HG03342 (cell line): Measurements from ENCODE around the gene CHID1.

ENCODE experiments used
- ATAC-seq: cut with Tn5 transposase; IDR thresholded peaks from one replicate; pipeline ENCODE4 v1.9.1; 2021; ENCODE audit warnings: mild to moderate bottlenecking, moderate library complexity; ENCODE audit not compliant: unreplicated experiment

CHID1 gene

DNA sequence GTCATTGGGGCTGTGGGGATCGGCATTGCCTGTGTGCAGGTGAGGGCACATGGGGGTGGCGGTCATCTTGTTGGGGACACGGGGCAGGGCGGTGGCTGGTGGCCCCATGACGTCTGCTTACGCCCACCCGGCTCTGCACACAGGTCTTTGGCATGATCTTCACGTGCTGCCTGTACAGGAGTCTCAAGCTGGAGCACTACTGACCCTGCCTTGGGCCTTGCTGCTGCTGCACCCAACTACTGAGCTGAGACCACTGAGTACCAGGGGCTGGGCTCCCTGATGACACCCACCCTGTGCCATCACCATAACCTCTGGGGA, 72.7 kb downstream of the CHID1 start:
- no peak for ATAC-seq

DNA sequence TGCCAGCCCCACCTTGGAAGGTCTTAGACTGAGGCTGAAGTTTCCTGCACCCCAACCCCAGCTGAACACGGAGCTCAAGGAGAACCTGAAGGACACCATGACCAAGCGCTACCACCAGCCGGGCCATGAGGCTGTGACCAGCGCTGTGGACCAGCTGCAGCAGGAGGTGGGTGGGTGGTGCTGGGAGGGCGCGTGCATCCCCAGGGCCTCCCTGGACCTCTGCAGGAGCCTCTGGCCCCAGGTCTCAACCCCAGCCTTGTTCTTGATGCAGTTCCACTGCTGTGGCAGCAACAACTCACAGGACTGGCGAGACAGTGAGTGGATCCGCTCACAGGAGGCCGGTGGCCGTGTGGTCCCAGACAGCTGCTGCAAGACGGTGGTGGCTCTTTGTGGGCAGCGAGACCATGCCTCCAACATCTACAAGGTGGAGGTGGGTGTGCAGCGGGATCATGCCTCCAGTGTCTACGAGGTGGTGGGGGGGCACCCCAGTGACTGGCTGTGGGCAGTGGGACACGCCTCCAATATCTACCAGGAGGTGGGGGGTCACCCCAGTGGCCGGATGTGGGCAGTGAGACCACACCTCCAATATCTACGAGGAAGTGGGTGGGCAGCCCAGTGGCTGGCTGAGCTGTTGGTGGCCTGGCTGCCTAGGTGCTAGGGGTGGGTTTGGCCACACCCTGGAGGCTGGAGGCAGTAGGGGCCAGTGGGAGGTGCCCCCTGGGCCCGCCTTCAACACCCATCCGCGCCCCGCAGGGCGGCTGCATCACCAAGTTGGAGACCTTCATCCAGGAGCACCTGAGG, 73.2 kb downstream of the CHID1 start:
- no peak for ATAC-seq

DNA sequence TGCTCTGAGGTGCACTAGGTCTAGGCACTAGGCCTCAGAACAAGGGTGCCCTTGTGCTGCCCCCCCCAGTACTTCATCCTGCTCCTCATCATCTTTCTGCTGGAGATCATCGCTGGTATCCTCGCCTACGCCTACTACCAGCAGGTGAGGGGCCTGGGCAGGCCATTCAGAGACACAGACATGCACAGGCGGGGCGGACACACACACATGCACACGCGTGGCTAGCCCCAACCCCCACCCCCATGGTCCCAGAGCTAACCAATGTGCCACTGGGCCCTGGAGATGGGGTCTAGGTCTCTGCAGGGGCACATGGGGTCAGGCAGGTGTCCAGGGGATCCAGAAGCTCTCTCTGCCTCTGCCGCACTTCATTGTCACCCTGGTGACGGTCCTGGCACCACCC, 73.9 kb downstream of the CHID1 start:
- no peak for ATAC-seq

DNA sequence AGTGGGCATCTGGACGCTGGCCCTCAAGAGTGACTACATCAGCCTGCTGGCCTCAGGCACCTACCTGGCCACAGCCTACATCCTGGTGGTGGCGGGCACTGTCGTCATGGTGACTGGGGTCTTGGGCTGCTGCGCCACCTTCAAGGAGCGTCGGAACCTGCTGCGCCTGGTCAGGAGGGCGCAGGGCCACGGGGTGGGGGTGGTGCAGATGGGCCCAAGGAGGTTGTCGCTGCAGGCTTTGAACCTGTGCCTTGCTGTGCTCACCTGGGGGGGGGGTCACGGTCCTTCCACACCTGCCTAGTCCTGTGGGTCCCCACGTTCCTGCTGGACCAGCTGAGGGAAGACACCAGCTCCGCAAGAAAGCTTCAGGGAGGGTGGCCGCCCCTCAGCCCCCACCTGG, 74.3 kb downstream of the CHID1 start:
- ATAC-seq, result no peak

DNA sequence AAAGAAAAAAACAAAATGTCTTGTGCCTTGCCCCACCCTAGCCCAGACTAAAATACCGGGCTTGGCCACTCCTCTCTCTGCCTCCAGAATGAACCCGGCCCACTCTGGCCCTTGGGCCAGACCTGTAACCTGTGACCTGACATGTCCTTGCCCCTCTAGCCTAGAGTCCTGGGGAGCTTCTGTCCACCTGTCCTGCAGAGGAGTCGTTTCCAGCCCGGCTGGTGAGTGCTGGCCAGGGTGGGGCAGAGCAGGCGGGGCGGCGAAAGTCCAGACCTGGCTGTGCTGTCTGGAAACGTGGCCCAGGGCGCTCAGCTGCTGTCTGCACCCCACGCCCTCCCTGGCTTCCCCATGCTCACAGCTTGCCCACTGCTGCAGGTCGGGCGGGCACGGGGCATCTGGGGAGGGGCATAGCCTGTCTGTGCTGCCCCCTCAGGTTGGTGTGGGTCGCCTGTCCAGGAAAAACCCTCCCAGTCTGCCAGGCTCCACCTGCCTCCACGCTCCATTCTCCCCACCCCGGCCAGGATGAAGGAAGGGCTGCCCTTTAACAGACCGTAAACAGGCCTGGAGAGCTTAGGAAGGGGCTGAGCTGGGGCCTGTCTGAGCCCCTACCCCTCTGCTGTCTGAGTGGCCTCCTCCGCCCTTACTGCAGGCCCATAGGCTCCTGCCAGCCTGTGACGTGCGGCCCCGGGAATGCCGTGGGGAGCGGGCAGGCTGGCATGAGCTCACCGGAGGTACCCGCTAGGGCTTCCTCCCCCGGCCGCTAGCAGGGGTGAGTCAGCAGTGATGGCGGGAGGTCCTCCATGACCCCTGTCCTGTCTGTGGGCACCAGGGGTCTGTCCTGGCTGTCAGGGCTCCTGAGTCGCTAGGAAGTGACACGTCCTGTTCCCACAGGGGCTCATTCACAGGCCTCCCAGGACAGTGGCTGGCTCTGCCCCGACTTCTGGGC, 76.0 kb downstream of the CHID1 start:
- no peak for ATAC-seq

DNA sequence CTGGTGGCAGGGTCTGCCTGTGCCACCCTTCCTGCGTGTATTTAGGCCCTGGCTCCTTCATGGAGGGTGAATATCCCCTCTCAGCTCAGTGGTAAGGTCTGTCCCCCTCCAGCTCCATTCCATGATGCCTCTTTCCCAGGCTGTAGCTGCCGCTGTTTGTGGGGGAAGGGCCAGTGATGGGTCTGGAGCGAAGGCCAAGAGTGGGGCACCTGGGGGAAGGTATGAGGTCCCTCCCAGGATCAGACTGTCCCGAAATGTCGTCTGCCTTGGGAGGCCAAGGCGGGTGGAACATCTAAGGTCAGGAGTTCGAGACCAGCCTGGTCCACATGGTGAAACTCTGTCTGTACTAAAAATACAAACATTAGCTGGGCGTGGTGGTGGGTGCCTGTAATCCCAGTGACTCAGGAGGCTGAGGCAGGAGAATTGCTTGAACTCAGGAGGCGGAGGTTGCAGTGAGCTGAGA, 76.7 kb downstream of the CHID1 start:
- ATAC-seq, result no peak

- peak; percentile 21 for ATAC-seq
Measured at GRCh38 chr11:833114-833791, 77.4 kb downstream of the CHID1 start.

DNA sequence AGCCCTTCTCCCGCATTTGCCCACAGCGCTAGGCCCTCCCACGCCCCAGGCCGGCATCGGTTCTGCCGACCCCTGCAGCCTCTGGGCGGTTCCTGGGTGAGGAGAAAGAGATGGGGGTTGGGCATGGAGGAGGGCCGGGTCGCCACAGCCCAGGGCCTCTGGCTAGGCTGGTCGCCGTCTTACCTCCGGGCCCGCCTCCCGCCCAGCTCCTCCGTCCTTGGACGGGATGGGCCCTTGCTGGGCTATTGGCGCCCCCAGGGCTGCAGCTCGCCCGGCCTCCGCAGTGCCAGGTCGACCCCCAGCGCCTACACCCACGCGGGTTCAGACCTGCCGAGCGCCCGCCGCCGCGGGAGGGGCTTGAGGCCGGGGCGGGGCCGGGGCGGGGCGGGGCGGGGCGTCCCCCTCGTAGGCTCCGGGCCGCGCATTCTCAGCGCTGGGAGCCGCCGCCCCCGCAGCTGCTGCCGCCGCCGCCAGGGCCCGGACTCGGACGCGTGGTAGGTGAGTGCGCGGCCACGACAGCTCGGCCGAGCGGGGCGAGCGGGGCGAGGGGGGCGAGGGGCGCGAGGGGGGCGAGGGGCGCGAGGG, 78.0 kb downstream of the CHID1 start, which contains the start of gene CD151:
CD151 (plus strand) TSS at position 424 of the 585 bp plus-strand sequence. CDS start 3,118 bp downstream, outside the sequence.
- peak; percentile 28 for ATAC-seq

GRCh38 chr11:831961-832528, 78.6 kb downstream of the CHID1 start:
- ATAC-seq, result no peak

GRCh38 chr11:831118-831864, 79.3 kb downstream of the CHID1 start:
- no peak for ATAC-seq

DNA sequence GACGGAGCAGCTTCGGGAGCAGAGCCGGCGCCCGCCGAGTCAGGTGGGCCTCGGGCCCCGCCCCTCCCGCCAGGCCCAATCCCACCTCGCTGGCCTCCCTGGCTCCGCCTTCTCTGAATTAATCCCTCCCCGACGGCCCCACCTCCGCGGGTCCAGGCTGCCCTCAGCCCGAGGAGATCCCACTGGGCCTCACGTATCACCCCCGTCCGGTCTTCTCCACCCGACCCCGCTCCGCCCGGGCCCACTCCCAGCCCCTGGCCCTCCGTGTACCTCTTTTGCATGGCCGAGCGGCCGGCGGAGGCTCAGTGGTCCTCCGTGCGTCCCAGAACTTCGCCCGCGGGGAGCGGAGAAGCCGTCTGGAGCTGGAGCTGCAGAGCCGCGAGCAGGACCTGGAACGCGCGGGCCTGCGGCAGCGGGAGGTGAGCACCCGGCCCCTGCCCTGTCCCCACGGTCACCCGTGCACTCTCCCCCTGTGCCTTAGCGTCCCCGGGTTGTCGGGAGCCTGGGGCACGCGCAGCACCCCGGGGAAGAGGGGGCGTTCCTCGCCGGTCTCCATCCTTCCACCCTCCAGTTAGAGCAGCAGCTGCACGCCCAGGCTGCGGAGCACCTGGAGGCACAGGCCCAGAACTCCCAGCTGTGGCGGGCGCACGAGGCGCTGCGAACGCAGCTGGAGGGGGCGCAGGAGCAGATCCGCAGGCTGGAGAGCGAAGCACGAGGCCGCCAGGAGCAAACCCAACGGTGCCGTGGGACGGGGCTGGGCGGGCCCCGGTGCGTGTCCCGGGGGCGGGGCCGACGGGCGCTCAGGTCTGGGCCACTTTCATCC, 80.1 kb downstream of the CHID1 start:
- ATAC-seq, result no peak

- ATAC-seq, result no peak
Measured at GRCh38 chr11:829847-830294, 80.7 kb downstream of the CHID1 start.

DNA sequence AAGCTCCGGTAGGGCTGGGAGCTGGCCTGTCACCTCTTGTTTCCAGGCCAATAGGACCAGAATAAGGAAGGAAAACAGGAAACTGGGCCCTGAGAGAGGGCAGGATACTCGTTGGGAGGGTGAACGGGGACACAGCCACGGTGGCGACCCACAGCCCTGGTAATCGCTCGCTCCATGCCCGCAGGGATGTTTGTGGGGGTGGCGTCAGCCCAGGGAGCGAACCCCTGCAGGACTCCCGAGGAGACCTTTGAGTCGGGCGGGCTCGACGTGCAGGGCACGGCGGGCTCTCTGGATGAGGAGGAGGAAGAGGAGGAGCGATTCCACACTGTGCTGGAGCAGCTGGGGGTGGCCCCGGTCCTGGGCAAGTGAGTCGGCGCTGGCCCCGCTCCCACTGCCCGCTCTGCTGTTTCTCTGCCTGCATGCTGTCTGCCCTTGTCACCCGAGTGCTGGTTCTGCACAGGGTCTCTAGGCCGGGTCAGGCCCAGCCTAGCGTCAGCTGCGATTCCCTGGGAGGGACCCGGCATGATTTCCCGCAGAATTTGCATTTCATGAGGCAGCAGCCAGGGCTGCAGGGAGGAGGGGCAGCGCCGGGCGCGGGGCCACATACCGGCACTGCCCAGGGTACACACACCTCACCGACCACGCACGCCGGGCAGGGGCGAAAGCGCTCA, 81.3 kb downstream of the CHID1 start:
- no peak for ATAC-seq

DNA sequence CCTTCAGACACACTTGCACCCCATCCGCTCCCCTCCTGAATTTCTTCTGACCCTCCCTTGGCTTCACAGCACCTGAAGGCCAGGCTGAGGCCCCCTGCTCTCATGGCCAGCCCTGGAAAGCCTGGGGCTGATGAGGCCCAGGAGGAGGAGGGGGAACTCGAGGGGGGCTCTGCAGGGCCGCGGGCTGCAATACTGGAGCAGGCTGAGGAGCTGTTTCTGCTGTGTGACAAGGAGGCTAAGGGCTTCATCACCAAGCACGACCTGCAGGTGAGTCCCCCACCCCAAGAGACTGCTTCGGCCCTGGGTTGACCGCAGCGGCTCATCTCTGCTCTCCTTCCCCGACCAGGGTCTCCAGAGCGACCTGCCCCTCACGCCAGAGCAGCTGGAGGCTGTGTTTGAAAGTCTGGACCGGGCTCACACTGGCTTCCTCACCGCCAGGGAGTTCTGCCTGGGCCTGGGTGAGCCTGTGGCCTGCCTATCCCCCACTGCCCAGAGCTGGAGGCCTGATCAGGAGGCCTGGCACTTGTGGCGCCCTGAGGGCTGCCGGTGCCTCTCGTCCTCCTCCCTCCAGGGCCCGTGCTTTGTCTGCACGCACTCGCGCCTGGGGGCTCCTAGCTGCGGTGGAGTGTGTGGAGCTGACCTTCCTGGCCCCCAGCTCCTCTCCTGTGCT, 82.0 kb downstream of the CHID1 start:
- no peak for ATAC-seq

GRCh38 chr11:827897-828192, 82.8 kb downstream of the CHID1 start, which contains the start of gene CRACR2B:
Gene CRACR2B, plus strand, starts transcription at chr11:827919. Its CDS starts 689 bp downstream, at chr11:828608.
- no peak for ATAC-seq

GRCh38 chr11:827146-827896, 83.3 kb downstream of the CHID1 start:
- peak; percentile 39 for ATAC-seq

- peak; percentile 14 for ATAC-seq
Measured at GRCh38 chr11:826836-827145, 83.8 kb downstream of the CHID1 start.
